Brain pericyte (primary cell): Measurements from ENCODE around the gene RFC5.
A peak's percentile ranks its signal among the peaks of the same experiment; 100 is the strongest.
"Not testable (repeated sequence)": the region's sequence is repeated elsewhere in the genome, so short reads cannot be mapped to it uniquely, and the experiment has no call there.

Experiments
- DNase-seq: peaks from one replicate; pipeline ENCODE4 v3.0.0-alpha.2; 2012; ENCODE audit warnings: low read depth, low spot score

RFC5 gene, protein sequence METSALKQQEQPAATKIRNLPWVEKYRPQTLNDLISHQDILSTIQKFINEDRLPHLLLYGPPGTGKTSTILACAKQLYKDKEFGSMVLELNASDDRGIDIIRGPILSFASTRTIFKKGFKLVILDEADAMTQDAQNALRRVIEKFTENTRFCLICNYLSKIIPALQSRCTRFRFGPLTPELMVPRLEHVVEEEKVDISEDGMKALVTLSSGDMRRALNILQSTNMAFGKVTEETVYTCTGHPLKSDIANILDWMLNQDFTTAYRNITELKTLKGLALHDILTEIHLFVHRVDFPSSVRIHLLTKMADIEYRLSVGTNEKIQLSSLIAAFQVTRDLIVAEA

DNA sequence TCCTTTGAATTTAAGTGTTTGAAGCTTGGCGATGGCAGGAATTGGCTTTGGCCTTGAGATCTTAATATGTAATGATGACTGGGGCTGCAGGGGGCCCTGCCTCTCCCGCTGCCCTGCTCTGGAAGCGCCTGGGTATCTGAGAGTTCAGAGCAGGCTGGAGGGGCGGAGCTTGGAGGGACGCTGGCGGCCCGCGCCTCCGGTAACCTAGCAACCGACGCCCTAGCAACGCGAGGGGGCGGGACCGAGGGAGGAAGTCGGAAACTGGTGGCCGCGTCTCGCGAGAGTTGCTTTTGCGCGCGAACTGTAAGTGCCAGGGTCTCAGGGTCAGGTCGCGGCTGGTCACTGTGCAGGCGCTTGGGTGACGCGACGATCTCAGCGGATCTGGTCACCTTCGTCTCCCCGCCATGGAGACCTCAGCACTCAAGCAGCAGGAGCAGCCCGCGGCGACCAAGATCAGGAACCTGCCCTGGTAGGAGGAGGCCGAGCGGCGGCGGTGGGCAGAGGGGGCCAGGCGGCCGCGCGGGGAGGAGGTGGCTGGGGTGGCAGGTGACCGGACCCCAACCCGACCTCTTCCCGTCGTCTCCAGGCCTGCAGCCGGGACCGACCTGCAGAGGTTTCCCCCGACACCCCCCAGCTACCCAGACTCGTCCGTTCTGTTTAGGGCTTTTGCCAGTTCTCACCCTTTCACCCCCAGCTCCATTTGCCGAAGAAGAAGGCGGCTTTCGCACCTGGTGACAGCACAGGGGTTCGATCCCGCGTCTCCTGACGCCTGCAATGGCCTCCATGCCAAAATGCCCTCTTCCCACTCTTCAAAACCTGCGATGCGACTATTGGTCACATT is at the start of gene RFC5:
Gene RFC5, plus strand, starts transcription at position 280 of the 841 bp plus-strand sequence. Its CDS starts 125 bp downstream, at position 405.
- DNase-seq = peak; percentile 91

DNA sequence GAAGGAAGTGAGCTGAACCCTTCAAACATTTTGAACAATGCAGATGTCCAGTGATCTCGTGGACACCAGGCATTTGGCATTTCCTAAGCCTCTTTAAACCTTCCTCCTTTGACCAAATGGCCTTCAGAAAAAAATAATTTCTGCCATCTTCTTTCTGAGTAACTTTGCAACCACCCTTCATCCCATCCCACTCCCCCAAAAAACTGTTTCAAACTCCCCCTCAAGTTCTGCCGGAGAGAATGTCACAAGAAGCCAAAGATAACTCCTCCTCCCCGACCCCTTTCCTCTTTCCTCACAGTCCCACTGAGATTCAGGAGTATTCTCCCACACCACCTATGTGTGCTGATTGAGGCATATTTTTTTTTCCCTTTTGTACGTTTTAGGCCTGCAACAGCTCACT is 49.5 kb upstream of the RFC5 start:
- no peak for DNase-seq

DNA sequence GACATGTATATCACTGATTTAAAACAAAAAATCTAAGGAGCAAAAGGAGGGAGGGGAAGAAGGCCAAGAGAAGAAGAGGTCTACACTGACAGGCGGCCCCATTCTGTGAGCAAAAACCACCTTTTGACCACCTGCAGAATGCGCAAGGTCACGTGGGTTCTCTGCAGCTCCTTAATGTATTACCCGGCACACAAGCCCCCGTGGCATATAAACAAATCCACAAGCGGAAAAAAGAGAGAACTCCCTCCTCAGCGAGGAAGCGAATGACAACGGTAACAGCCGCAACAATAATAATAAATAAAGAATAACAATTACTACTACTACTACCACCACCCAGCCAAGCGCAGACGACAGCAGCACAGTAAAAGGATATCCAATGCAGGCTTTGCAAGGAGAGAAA is 49.0 kb upstream of the RFC5 start:
- DNase-seq = no peak

DNA sequence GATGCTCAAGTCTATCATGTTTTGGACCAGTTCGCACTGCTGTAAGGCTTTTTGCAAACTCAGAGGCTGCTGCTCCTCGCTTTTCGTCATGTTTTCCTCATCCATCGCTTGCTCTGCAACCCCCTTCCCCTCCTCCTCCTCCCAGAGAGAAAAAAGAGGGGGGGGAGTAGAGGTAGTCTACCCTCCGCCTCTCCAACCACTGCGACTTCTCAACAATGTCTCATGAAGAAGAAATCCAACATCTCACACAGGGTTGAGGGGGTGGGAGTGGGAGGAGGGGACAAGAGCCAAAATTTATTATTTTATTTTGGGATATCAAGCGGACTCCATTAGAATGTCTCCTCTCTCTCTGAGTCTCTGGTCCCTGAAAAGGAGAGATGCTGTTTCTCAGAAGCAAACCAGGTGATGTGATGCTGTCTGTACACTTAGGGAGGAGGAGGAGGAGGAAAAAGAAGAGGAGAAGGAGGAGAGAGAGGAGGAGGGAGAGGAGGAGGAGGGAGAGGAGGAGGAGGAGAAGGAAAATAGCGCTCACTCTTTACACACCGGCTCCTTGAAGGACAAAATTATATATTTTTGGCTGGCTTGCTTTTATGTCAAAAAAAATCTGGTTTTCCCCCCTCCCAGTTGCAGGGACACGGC is 48.2 kb upstream of the RFC5 start:
- DNase-seq = no peak

DNA sequence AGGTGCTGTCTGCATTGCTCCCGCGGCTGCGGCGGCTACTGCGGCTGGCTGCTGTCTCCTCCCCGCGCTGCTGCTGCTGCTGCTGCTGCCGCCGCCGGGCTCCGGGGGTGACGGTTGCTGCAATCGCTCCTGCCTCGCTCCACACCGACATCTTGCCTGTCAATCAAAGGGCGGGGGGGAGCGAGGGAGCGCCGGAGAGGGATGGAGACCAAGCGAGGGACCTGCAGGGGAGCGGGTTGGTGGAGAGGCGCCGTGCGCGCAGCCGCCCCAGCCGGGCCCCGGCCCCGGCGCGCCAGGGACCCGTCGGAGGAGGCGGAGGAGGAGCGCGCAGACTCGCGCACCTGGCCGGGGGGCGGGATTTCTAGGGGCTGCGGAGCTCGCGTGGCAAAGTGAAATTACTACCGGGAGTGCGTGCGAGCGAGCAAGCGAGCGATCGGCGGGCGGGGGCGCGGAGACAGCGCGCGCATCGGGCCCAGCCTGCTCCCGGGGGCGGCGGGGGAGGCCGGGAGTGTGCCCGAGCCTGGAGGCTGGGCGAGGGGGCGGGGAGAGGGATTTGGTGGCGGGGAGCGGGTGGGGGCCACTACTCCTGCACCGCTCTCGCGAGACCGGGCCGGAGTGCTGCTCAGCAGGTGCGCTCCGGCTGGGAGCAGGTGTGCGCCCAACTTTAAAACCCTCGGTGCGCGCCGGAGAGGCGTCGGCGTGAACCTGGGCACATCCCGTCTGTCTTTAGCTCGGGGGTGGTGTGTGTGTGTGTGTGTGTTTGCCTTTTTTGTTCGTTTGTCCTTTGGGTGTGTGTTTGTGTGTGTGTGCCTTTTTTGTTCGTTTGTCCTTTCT is 47.5 kb upstream of the RFC5 start, which contains the start of gene KSR2:
Gene KSR2, minus strand, starts transcription at position 165 of the 834 bp plus-strand sequence. CDS start 735 bp downstream, outside the sequence.
- DNase-seq = no peak

DNA sequence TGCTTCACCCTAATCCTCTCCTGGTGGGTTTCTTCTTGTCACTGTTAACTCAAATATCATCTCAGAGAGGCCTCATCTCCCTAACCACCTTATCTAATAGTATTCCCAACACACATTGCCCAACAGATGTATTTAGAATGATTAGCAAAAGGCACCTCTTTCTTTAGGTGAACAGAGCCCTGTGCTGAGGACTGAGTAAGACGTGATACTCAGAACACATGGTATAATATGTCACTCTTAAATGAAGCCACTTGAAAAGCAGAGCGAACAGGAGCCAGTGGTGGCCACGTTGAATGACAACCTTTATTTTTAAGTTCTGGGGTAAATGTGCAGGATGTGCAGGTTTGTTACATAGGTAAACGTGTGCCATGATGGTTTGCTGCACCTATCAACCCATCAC is 46.2 kb upstream of the RFC5 start:
- DNase-seq = no peak

DNA sequence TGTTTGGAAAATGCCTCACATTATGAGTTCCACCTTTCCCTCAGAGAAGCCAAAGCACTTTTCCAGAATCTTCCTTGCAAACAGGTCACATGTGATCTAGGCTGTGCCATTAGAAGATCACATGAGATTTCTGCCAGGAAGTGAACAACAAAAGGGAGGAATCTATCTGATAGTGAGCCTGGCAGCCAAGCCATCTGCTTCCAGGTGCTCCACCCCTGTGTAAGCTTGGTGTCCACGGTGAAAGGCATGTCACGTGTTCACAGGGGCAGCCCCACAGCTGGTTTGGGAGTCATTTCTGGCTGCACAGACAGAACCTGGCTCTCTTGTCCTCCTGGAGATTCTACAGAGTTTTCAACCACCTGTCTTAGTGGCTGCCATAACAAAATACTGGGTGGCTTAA is 44.2 kb upstream of the RFC5 start:
- no peak for DNase-seq

DNA sequence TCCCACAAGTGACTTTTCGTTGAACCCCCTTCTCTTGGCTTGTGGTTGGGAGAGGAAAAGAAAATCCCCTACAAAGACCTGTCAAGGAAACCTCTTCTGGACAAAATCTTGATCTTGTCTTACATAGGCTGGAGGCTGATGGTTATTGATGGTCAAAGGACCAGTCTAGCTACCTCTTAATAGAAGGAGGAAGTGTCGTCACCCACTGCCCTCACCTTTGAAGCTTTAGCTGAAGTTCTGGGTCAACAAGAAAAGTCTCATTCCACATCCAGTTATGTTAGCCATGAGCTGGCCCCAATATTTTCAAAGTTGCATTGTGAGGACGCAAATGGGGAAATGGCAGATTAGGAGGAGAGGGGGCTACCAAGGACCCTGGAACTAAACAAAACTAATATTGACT is 41.5 kb upstream of the RFC5 start:
- DNase-seq = no peak

DNA sequence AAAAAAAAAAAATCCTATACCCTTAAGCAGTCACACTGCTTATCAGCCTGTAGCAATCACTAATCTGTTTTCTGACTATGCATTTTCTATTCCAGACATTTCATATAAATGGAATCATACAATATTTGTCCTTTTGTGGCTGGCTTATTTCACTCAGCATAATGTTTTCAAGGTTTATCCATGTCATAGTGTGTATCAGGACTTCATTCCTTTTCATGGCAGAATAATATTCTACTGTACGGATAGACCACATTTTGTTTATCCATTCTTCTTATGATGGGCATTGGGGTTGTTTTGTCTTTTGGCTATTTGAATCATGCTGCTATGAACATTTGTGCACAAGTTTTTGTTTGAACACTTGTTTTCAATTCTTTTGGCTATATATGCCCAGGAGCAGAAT is 39.1 kb upstream of the RFC5 start:
- DNase-seq = no peak

DNA sequence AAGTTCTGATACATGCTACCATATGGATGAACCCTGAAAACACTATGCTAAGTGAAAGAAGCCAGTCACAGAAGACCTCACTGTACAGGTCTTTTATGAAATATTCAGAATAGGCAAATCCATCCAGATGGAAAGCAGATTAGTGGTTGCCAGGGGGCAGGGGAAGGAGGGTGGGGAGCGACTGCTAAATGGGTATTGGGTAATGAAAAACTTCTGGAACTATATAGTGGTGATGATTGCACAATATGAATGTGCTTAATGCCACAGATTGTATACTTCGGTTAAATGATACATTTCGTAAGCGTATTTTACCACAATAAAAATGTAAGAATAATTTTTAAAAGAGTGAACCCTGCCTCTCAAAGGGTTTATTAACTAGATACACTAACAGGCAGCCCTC is 35.9 kb upstream of the RFC5 start:
- DNase-seq = no peak

DNA sequence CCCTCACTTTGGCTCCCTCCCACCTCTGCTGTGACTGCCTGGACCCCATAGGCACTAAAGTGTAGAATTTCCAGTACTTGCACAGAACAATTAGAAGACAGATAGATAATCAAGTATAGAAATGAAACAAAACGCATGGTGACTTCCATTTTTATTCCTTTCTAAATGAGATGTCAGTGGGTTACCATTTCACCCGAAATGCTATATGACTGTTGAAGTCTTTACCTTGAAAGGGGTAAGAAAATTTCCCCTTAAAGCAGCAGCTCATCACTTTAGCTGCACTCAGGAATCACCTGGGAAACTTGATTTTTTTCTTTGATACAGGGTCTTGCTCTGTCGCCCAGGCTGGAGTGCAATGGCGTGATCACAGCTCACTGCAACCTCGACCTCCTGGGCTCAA is 35.2 kb upstream of the RFC5 start:
- no peak for DNase-seq

DNA sequence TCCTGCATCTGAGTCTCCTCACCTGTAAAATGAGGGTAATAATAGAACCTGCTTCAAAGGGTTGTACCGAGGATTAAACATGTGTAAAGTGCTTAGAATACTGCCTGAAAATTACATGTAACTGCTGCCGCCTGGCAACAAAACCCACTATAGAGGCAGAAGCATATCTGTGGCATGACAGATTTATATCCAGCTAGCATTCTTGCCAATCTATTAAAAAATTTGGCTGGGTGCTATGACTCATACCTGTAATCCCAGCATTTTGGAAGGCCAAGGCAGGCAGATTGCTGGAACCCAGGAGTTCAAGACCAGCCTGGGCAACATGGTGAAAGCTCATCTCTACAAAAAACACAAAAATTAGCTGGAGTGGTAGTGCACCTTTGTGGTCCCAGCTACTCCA is 31.3 kb upstream of the RFC5 start:
- no peak for DNase-seq

DNA sequence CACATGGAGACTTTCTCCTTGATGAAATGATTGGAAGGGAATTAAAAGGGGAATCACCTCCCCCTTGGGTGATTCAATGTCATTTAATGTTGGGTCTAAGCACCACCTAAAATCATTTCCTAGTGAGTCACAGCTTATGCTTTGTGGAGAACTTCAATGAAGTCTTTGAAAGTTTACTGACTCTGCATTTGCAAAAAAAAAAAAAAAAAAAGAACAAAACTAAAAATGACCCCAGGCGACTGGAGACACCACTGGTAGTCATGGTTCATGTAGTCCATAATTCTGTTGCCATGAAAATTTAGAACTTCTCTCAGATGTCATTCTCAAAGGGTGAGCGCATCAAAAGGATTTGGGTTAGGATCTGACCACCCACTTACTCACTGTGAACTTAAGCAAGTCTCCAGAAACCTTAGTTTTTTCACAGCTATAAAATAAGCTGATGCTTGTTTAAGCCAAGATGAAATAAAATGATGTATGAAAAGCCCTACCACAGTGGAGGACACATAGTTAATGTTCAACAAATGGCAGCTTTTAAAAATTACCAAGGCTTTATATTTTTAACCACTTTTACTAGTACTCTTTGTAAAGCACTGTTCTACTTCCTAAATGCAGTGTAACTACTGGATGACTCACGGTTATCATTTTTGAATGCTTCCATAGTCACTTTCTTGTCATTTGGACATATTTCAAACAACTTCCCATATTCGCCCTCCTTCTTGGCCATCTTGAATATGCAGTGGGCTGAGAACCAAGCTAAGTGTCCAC is 29.6 kb upstream of the RFC5 start:
- no peak for DNase-seq

DNA sequence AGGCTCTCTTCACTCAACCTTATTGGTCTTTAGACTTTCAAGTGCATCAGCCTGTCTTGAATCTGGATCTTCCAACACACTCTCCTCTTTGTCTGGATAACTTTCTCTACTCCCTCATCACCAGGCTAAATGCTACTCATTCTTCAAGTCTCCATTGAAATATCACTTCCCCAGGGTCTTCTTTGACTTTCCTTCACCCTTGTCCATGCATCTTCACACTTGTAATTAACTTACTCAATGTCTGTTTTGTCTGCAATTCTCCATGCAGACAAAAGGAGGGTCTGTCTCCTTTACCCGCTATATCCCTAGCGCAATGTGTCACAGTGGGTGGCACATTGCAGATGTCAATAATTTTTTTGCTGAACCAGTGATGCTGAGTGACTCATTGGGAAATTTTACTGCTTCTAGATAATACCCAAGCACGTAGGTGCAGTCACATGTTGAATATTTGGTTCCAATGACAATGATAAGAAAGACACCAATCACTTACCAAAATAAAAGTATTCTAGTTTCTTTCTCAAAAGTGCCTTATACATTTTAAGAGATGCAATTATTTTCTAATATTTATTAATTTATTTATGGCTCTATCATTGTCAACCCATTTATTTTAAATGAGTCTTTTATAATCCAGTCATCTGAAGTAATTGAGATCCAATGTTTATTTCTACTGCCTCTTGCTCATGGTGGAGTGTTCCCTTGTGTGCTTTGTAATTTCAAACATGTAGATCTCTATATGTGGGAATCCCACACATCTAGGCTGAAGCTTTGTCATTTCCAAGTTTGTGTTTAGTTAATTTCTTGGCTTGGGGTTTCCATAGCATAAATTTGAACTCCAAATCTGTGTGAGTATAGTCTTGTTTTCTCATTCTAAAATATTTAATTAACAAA is 21.7 kb upstream of the RFC5 start:
- no peak for DNase-seq

DNA sequence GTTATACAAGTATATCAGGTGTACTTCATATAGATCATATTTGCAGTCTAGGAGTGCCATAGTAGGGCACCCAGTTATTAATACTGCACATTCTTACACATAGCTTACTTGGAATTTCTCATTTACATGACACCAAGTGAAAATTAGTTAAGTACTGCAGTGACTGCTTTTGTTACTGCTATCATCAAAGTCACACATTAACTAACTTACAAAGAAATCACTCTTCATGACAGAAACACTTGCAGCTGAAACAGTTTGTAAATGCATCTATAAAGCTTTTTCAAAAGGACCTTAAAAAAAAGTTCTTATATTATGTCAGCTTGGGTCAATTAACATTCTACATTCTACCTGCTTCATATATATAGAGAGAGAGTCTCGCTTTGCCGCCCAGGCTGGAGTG is 17.8 kb upstream of the RFC5 start:
- DNase-seq = no peak

DNA sequence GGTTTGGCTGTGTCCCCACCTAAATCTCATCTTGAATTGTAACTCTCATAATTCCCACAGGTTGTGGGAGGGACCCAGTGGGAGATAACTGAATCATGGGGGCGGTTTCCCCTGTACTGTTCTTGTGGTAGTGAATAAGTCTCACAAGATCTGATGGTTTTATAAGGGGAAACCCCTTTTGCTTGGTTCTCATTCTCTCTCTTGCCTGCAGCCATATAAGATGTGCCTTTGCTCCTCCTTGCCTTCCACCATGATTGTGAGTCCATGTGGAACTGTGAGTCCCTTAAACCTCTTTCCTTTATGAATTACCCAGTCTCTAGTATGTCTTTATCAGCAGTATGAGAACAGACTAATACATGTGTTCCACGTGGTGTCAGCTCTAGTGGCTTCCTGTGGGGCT is 16.7 kb upstream of the RFC5 start:
- DNase-seq = not testable (repeated sequence)

DNA sequence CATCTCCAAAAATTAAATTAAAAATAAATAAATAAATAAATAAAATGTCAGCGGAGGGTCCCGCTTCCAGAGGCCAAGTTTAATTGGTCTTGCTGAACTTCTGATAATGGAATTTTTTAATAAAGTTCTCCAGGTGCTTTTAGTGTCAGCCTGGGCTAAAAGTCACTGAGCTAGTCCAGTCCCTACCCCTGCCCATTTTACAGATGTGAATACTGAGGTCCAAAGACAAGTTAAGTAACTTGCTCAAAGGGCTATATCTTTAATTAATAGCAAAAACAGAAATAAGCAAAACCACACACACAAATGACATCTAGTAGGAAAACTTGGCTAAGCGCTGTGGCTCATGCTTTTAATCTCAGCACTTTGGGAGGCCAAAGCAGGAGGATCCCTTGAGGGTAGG is 5.6 kb upstream of the RFC5 start:
- DNase-seq = no peak

DNA sequence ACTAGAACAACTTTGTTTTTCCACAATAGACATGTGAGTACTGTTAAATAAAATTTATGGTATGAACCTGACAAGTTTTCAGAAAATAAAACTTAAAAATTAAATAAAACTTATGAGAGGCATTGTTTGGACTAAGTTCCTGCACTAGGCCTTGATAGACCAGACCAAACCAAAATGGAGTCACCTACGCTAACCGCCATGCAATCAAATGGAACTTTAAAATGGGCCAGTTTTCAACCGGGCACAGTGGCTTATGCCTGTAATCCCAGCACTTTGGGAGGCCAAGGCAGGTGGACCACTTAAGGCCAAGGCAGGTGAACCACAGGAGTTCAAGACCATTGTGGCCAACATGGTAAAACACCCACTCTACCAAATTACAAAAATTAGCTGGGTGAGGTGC is 5.1 kb upstream of the RFC5 start:
- no peak for DNase-seq

DNA sequence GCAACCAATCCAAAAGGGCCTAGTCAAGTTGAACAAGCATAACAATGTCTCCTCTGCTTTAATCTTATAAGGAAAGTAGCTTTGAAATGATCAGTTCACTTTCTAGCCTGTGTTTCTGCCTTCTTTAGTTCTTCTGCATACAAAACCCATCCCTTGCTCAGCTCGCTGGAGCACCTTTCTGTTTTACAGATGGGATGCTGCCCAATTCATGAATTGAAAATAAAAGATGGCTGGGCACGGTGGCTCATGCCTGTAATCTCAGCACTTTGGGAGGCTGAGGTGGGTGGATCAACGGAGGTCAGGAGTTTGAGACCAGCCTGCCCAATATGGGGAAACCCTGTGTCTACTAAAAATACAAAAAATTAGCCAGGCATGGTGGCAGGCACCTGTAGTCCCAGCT is 4.5 kb upstream of the RFC5 start:
- DNase-seq = no peak

DNA sequence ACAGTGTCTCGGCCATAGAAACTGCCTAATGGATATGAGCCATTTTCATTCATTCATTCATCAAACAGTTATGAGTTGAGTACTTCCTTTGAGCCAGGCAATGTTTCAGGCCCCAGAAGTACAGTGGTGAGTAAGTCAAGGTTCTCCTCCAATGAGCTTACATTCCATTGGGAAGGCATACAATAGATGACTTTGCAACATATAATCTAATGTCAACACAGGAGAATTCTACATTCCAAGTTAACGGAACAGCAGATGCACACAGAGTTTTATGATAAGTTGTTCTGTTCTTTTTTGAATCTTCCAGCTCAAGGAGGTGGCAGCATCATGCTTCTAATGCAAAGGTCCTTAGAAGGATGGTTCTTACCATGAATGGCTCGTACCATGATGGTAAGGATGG is 3.2 kb upstream of the RFC5 start:
- no peak for DNase-seq
